ENCODE measurements around the gene PDE7B.

DNA sequence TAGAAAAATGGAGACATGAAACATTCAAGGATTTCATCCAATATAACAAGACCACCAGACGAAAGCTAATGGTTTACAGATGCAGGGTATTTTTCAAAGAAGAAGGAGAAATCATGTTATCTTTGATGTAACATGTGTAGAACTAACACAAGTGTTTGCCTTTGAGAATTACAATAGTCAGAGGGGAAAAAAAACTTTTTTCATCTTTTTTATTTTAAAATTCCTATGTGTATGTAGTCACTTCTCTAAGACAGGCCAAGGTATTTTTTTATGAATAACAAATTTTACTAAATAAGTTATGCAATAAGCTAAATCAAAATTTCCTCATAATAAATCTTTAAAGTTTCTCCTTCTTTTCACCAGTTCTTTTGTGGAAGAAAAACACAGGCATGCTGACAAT is 161.4 kb downstream of the PDE7B start:
- TF ChIP-seq, protein P1, sequence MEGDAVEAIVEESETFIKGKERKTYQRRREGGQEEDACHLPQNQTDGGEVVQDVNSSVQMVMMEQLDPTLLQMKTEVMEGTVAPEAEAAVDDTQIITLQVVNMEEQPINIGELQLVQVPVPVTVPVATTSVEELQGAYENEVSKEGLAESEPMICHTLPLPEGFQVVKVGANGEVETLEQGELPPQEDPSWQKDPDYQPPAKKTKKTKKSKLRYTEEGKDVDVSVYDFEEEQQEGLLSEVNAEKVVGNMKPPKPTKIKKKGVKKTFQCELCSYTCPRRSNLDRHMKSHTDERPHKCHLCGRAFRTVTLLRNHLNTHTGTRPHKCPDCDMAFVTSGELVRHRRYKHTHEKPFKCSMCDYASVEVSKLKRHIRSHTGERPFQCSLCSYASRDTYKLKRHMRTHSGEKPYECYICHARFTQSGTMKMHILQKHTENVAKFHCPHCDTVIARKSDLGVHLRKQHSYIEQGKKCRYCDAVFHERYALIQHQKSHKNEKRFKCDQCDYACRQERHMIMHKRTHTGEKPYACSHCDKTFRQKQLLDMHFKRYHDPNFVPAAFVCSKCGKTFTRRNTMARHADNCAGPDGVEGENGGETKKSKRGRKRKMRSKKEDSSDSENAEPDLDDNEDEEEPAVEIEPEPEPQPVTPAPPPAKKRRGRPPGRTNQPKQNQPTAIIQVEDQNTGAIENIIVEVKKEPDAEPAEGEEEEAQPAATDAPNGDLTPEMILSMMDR (conservative IDR thresholded peaks at IDR 0.05; ENCODE audit: low read depth, low read length) = no peak
- TF ChIP-seq EZH2 (IDR thresholded peaks at IDR 0.05; ENCODE audit: borderline replicate concordance, low read depth, low read length, poor library complexity, severe bottlenecking) = no peak

Measured in A673 (cell line).